GM21360 (cell line): Measurements from ENCODE around the gene SCART1.
"Not testable (repeated sequence)": the region's sequence is repeated elsewhere in the genome, so short reads cannot be mapped to it uniquely, and the experiment has no call there.

Experiments
- ATAC-seq: cut with Tn5 transposase; IDR thresholded peaks from one replicate; pipeline ENCODE4 v1.9.1; 2021; ENCODE audit warnings: mild to moderate bottlenecking, moderate library complexity; ENCODE audit not compliant: unreplicated experiment

Gene SCART1

GRCh38 chr10:133471300-133472109 is 17.8 kb downstream of the SCART1 start:
- ATAC-seq, result no peak

- no peak for ATAC-seq
Observed at GRCh38 chr10:133473270-133473669, 19.5 kb downstream of the SCART1 start.

DNA sequence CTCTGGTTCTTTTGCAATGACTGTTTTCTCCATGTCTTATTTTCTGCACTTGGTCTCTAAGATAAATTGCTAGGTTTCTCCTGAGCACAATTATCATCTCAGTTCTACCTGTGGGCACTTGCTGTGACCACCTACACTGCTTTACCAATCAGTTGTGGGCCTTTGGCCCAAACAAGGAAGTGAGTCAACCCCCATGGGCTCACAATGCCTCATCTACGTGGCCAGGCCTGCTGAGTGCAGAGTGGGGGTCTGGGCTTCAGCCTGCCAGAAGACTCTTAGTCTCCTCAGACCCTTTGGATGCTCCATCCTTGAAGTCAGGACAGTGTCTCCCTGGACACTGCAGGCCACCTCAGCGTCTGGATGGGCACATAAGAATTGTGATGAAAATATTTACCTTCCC is 20.3 kb downstream of the SCART1 start:
- no peak for ATAC-seq

GRCh38 chr10:133474665-133475424 is 21.1 kb downstream of the SCART1 start:
- ATAC-seq, result no peak

DNA sequence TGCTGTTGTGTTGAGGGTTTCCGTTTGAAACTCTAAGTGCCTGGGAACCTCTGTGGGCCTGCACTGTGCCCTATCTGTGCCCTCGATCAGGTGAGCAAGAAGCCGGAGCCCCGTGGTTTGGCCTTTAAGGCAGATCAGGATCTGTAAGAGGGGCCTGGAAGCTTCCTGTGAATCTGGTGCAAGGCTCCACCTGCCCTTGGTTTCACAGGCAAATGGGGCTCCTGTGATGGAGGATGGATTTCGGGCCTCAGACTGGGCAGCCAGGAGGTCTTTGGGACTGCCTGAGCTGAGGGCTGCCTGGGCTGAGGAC is 21.6 kb downstream of the SCART1 start:
- ATAC-seq, result no peak

DNA sequence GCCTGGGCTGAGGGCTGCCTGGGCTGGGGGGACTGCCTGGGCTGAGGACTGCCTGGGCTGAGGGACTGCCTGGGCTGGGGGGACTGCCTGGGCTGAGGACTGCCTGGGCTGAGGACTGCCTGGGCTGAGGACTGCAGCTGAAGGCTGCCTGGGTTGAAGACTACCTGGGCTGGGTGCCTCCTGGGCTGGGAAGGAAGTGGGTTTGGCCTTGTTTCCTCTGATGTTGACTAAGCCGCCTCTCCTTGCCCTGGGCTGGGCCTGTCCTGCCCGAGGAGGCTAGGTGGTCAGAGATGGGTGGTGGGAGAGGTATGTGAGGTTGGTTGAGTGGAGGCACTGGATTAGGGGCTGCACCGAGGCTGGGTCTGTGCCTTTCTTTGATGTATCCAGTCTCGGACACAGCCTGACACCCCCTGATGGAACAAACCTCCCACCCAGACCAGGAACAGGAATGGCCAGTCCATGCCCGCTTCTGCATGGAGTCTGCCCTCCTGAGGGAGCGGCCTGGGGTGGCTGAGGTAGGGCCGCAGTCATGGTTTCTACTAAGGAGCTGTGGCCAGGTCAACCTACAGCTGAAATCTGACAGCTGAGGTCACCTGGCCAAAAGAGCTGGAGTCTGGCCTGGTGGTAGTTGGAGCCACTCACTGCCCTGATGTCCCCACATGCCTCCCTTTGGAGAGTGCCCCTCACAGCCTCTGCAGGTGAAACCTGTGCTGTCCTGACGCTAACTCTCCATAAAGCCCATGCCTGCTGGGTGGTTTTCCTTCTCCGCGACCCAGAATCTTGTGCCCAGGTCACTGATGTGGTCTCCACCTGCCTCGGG is 22.3 kb downstream of the SCART1 start:
- no peak for ATAC-seq

- ATAC-seq, result no peak
Observed at GRCh38 chr10:133476641-133476990, 22.9 kb downstream of the SCART1 start.

- no peak for ATAC-seq
Observed at GRCh38 chr10:133481086-133481643, 27.4 kb downstream of the SCART1 start.

GRCh38 chr10:133481657-133482056 is 27.9 kb downstream of the SCART1 start:
- no peak for ATAC-seq

DNA sequence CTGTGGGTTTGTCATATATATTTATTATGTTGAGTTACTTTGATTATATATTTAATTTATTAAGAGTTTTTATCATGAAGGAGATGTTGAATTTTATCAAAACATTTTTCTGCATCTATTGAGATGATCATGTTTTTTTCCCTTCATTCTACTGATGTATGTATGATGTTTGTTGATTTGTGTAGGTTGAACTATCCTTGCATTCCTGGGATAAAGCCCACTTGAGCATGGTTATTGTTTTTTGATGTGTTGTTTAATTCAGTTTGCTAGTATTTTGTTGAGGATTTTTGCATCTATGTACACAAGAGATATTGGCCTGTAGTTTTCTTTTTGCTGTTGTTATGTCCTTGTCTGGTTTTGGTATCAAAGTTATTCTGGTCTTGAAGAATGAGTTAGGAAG is 31.1 kb downstream of the SCART1 start:
- no peak for ATAC-seq

DNA sequence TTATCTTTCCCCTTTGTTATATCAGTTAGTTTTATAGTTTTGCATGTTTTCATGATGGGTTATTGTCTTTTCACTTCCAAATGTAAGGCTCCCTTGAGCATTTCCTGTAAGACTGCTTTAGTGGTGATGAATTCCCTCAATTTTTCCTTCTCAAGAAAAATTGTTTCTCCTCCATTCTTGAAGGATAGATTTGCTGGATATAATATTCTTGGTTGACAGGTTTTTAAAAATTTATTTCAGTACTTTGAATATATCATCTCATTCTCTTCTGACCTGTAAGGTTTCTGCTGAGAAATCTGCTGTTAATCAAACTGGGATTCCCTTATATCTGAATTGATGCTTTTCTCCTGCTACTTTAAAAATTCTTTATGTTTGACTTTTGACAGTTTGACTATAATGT is 33.3 kb downstream of the SCART1 start:
- no peak for ATAC-seq

- ATAC-seq, result no peak
Observed at GRCh38 chr10:133488354-133488753, 34.6 kb downstream of the SCART1 start.

- ATAC-seq, result peak; percentile 69
Observed at GRCh38 chr10:133489816-133490588, 36.3 kb downstream of the SCART1 start.

- ATAC-seq, result not testable (repeated sequence)
Observed at GRCh38 chr10:133493562-133493961, 39.8 kb downstream of the SCART1 start.

GRCh38 chr10:133497363-133497762 is 43.6 kb downstream of the SCART1 start:
- not testable (repeated sequence) for ATAC-seq

GRCh38 chr10:133499176-133499575 is 45.4 kb downstream of the SCART1 start:
- not testable (repeated sequence) for ATAC-seq

DNA sequence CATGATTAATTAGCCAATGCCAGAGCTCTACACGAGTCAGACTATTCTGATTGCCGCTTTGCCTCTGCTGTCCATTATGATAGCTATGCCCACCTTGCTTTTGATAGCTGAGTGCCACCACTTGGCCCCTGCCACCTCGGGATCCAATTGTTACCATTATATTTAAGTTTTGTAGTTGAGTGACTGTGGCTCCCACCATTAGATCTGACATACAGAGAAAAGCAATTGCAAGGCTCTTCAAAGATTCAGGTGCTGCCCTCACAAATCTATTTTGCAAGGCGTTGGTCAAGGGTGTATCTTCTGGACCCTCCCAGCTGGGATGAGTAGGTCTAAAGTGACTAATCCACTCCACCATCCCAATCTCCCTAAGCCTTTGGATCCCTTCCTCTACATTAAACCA is 47.2 kb downstream of the SCART1 start:
- ATAC-seq, result not testable (repeated sequence)

GRCh38 chr10:133509700-133510099 is 56.0 kb downstream of the SCART1 start:
- ATAC-seq, result no peak

DNA sequence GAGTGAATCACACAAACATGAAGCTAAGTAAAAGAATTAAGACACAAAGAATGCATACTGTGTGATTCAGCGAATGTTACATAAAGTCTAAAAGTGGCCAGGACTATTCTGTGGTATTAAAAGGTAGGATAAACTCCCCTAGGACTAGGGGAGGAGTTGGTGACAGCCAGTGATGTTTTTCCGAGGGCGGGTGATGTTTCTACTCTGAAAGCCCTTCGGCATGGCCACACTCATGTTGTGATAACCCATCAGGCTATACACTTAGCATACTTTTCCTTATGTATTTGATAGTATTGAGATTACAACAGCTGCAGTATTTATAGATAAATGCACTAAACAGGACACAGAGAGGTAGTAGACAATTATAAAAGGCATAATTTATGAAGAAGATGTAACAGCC is 57.7 kb downstream of the SCART1 start:
- no peak for ATAC-seq

DNA sequence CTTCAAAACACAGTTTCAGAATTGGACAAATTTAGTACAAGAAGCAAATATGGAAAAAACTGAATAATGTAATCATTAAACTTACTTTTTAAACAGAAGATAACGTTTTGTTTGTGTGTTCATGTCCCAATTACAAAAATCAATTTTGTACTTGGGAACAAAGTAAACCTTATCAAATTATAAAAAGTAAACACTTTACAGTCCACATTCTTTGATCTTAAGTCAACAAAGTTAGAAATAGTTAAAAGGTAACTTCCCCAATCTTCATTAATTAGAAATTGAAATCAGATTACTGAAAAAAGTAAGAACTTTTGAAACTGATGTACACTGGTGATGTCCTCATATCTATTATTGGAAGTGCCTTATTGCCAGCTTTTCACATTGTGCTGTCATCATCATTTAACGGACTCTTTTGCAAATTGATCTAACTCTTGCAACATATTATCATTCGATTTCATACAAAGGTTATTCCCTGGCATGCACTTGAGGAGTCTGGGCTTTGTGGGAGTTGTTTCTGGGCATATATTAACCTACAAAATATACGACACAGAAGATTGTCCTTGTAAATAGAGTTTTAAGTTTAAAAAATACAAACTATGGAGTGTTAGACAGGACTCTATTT is 58.3 kb downstream of the SCART1 start:
- no peak for ATAC-seq
